CD4-positive, alpha-beta T cell treated with Interleukin-21 for 1 hour (primary cell): ENCODE measurements around the gene ZGLP1.
A peak's percentile ranks its signal among the peaks of the same experiment; 100 is the strongest.

Experiments
- DNase-seq: peaks from one replicate; pipeline ENCODE4 v3.0.0-alpha.2; 2020

Gene ZGLP1

GRCh38 chr19:10325732-10326131 lies 16.1 kb upstream of the ZGLP1 start:
- DNase-seq = no peak

- no peak for DNase-seq
These were observed 12.5 kb upstream of the ZGLP1 start for GRCh38 chr19:10321874-10322835.

- no peak for DNase-seq
These were observed 11.8 kb upstream of the ZGLP1 start for GRCh38 chr19:10321417-10321797.

GRCh38 chr19:10320602-10321416 lies 11.2 kb upstream of the ZGLP1 start:
- no peak for DNase-seq

GRCh38 chr19:10318807-10319682 lies 9.4 kb upstream of the ZGLP1 start:
- no peak for DNase-seq

- DNase-seq = no peak
These were observed 8.3 kb upstream of the ZGLP1 start for GRCh38 chr19:10317857-10318462.

- DNase-seq = no peak
These were observed 7.6 kb upstream of the ZGLP1 start for GRCh38 chr19:10317045-10317856.

- no peak for DNase-seq
These were observed 6.8 kb upstream of the ZGLP1 start for GRCh38 chr19:10316229-10317044.

GRCh38 chr19:10315335-10316214 lies 6.0 kb upstream of the ZGLP1 start, which contains the start of gene FDX2:
Gene FDX2 (minus strand): TSS chr19:10316015. CDS start chr19:10315996, 19 bp downstream.
- peak; percentile 92 for DNase-seq

- DNase-seq = no peak
These were observed 3.3 kb downstream of the ZGLP1 start for GRCh38 chr19:10306327-10306726.

GRCh38 chr19:10305139-10305806 lies 4.3 kb downstream of the ZGLP1 start:
- DNase-seq = no peak

- no peak for DNase-seq
These were observed 9.8 kb downstream of the ZGLP1 start for GRCh38 chr19:10299545-10300458.

GRCh38 chr19:10295847-10296591 lies 13.6 kb downstream of the ZGLP1 start:
- no peak for DNase-seq

GRCh38 chr19:10295305-10295846 lies 14.2 kb downstream of the ZGLP1 start:
- peak; percentile 84 for DNase-seq

GRCh38 chr19:10294368-10294697 lies 15.3 kb downstream of the ZGLP1 start:
- DNase-seq = no peak

GRCh38 chr19:10293637-10294367 lies 15.8 kb downstream of the ZGLP1 start:
- DNase-seq = no peak
